OCI-LY1 (cell line): Measurements from ENCODE around the gene PNKP.

Source experiments
- H2AFZ ChIP-seq: fragments of 200-600 bp; sonication (generic), shearing (Covaris generic); 2 replicates; pipeline ENCODE4 v1.6.0; 2014; ENCODE audit warnings: antibody characterized with exemption, mild to moderate bottlenecking, low read length
- H3F3A ChIP-seq: fragments of 200-600 bp; sonication (generic), shearing (Covaris generic); 2 replicates; pipeline ENCODE4 v1.6.0; 2014; ENCODE audit warnings: mild to moderate bottlenecking, antibody characterized with exemption, low read length, moderate library complexity; ENCODE audit not compliant: insufficient read depth
- H3K27ac ChIP-seq: fragments of 200-600 bp; sonication (generic); 2 replicates; pipeline ENCODE4 v1.5.1; 2014; ENCODE audit warnings: low read length, mixed run types, mild to moderate bottlenecking, low read depth; ENCODE audit not compliant: poor library complexity, severe bottlenecking
- H3K27me3 ChIP-seq: fragments of 200-600 bp; sonication (generic); 2 replicates; pipeline ENCODE4 v1.6.0; 2014; ENCODE audit warnings: antibody characterized with exemption, mild to moderate bottlenecking, low read length, moderate library complexity; ENCODE audit not compliant: insufficient read depth
- H3K36me3 ChIP-seq: fragments of 200-600 bp; sonication (generic); 2 replicates; pipeline ENCODE4 v1.6.1; 2014; ENCODE audit warnings: mild to moderate bottlenecking, antibody characterized with exemption, low read length, moderate library complexity, mixed read lengths; ENCODE audit not compliant: insufficient read depth
- H3K4me1 ChIP-seq: fragments of 200-600 bp; sonication (generic); 2 replicates; pipeline ENCODE4 v1.5.1; 2014; ENCODE audit warnings: mild to moderate bottlenecking, low read length, moderate library complexity; ENCODE audit not compliant: insufficient read depth, severe bottlenecking
- H3K4me2 ChIP-seq: fragments of 200-600 bp; sonication (generic), shearing (Covaris generic); 2 replicates; pipeline ENCODE4 v1.6.1; 2014; ENCODE audit warnings: low read length
- H3K4me3 ChIP-seq: fragments of 200-600 bp; sonication (generic); 2 replicates; pipeline ENCODE4 v1.5.1; 2014; ENCODE audit warnings: low read length, low read depth, mild to moderate bottlenecking, mixed read lengths; ENCODE audit not compliant: poor library complexity, severe bottlenecking
- H3K79me2 ChIP-seq: fragments of 200-600 bp; shearing (Covaris generic); 2 replicates; pipeline ENCODE4 v1.6.1; 2016; ENCODE audit warnings: mixed run types, low read length, mixed read lengths; ENCODE audit not compliant: insufficient read depth
- H3K9ac ChIP-seq: fragments of 200-600 bp; sonication (generic), shearing (Covaris generic); 2 replicates; pipeline ENCODE4 v1.6.1; 2014; ENCODE audit warnings: mild to moderate bottlenecking, low read length, mixed read lengths
- H3K9me2 ChIP-seq: fragments of 200-600 bp; sonication (generic), shearing (Covaris generic); 2 replicates; pipeline ENCODE4 v1.6.1; 2014; ENCODE audit warnings: low read depth, mild to moderate bottlenecking, low read length, mixed read lengths
- H3K9me3 ChIP-seq: fragments of 200-600 bp; shearing (Covaris generic); 2 replicates; pipeline ENCODE4 v1.6.1; 2014; ENCODE audit warnings: low read length, mixed read lengths
- H4K20me1 ChIP-seq: fragments of 200-600 bp; sonication (generic), shearing (Covaris generic); 2 replicates; pipeline ENCODE4 v1.6.0; 2016; ENCODE audit warnings: mild to moderate bottlenecking, low read length; ENCODE audit not compliant: insufficient read depth
- CTCF ChIP-seq: fragments of 200-600 bp; sonication (generic), shearing (Covaris generic); IDR thresholded peaks from 2 replicates; pipeline ENCODE4 v1.5.1; 2017; ENCODE audit warnings: mild to moderate bottlenecking, antibody characterized with exemption, low read length, moderate library complexity, mixed read lengths
- EZH2 ChIP-seq: fragments of 200-600 bp; sonication (generic), shearing (Covaris generic); IDR thresholded peaks from 2 replicates; pipeline ENCODE4 v1.8.0; 2017; ENCODE audit warnings: borderline replicate concordance, mixed run types, mild to moderate bottlenecking, antibody characterized with exemption, low read length, moderate library complexity, mixed read lengths

PNKP gene

GRCh38 chr19:49908480-49909420 is 41.4 kb upstream of the PNKP start:
- H3K9me2 ChIP-seq, result no peaks in the 10 kb centered on the region
- peak overlapping the region; percentile 30 for H3K4me3 ChIP-seq
- no peaks in the 10 kb centered on the region for H4K20me1 ChIP-seq
- no peak overlapping the region for H2AFZ ChIP-seq
- H3K4me1 ChIP-seq, result peaks cover 90% of the 10 kb centered on the region
- no peaks in the 10 kb centered on the region for H3K9me3 ChIP-seq
- no peaks in the 10 kb centered on the region for H3F3A ChIP-seq
- TF ChIP-seq EZH2 (no peak), CTCF (no peak)
- peaks cover 77% of the 10 kb centered on the region for H3K36me3 ChIP-seq
- H3K4me2 ChIP-seq, result peak overlapping the region; percentile 49
- no peaks in the 10 kb centered on the region for H3K27me3 ChIP-seq
- no peaks in the 10 kb centered on the region for H3K79me2 ChIP-seq
- H3K27ac ChIP-seq, result peak overlapping the region; percentile 95
- H3K9ac ChIP-seq, result peak overlapping the region; percentile 54; the same call in 1 of the 2 replicates

GRCh38 chr19:49907745-49908446 is 40.5 kb upstream of the PNKP start:
- H3K36me3 ChIP-seq, result peaks cover 68% of the 10 kb centered on the region
- no peaks in the 10 kb centered on the region for H3F3A ChIP-seq
- no peak for TF ChIP-seq EZH2
- TF ChIP-seq CTCF, result no peak
- H3K9me3 ChIP-seq, result no peaks in the 10 kb centered on the region
- peak overlapping the region; percentile 30 for H3K4me3 ChIP-seq
- no peaks in the 10 kb centered on the region for H3K27me3 ChIP-seq
- no peaks in the 10 kb centered on the region for H3K9me2 ChIP-seq
- H3K27ac ChIP-seq, result peak overlapping the region; percentile 95
- H3K9ac ChIP-seq, result peak overlapping the region; percentile 54; the same call in 1 of the 2 replicates
- H3K4me2 ChIP-seq, result peak overlapping the region; percentile 49
- no peak overlapping the region for H2AFZ ChIP-seq
- H3K79me2 ChIP-seq, result no peaks in the 10 kb centered on the region
- no peaks in the 10 kb centered on the region for H4K20me1 ChIP-seq
- H3K4me1 ChIP-seq, result peaks cover 90% of the 10 kb centered on the region

GRCh38 chr19:49906879-49907564 is 39.6 kb upstream of the PNKP start:
- Histone ChIP-seq H2AFZ (no peak overlapping the region), H3K4me3 (no peak overlapping the region), H4K20me1 (no peaks in the 10 kb centered on the region), H3K4me1 (peaks cover 83% of the 10 kb centered on the region), H3K79me2 (no peaks in the 10 kb centered on the region), H3K27me3 (no peaks in the 10 kb centered on the region), H3K4me2 (peak overlapping the region; percentile 49; the same call in 1 of the 2 replicates), H3K9me2 (no peaks in the 10 kb centered on the region), H3K9me3 (no peaks in the 10 kb centered on the region), H3K36me3 (peaks cover 60% of the 10 kb centered on the region), H3K27ac (peak overlapping the region; percentile 95), H3F3A (no peaks in the 10 kb centered on the region), H3K9ac (peak overlapping the region; percentile 34; the same call in 1 of the 2 replicates)
- TF ChIP-seq EZH2, result no peak
- TF ChIP-seq CTCF, result no peak
